H1 (cell line): ENCODE measurements around the gene NAA16. TPM values are rescaled to one million over a fixed set of nuclear protein-coding genes. Genes with fewer than 3 reads are reported as not detected.

Source experiments
- CTCF ChIA-PET: fragments of 300-600 bp; sonication (Branson Sonifier 250); formaldehyde crosslinking; loops from one replicate; lab custom pipeline; 2021; ENCODE audit not compliant: partially characterized antibody; lab: Charles Lee
- POLR2A ChIA-PET: fragments of 300-600 bp; sonication (Branson Sonifier 250); formaldehyde crosslinking; loops from one replicate; lab custom pipeline; 2021; ENCODE audit warnings: inconsistent platforms; ENCODE audit not compliant: partially characterized antibody; lab: Charles Lee
- DNase-seq, 2 experiments: peaks; one replicate each; pipeline versions ENCODE4 v3.0.0 to v3.0.0-alpha.2; 2010 to 2022; ENCODE audit warnings: low spot score in 2 of 2, low read depth in 1 of 2, mixed read lengths in 1 of 2
- FAIRE-seq: peaks from 2 replicates; lab custom pipeline; 2011; peaks lifted over from hg19 to GRCh38; lab: Jason Lieb, UNC
- H2AFZ ChIP-seq: 2 replicates; pipeline ENCODE4 v1.8.1; 2012; ENCODE audit warnings: low read length, inconsistent platforms
- H2AK5ac ChIP-seq: 2 replicates; pipeline ENCODE4 v1.6.1; 2013; ENCODE audit warnings: low read depth, low read length
- H2BK120ac ChIP-seq: replicated peaks from 2 replicates; pipeline ENCODE3; 2013; ENCODE audit warnings: low read depth, low read length, inconsistent platforms
- H2BK12ac ChIP-seq: 2 replicates; pipeline ENCODE4 v1.6.1; 2013; ENCODE audit warnings: low read depth, low read length
- H2BK15ac ChIP-seq: 2 replicates; pipeline ENCODE4 v1.6.1; 2013; ENCODE audit warnings: low read length
- H2BK20ac ChIP-seq: 2 replicates; pipeline ENCODE4 v1.6.1; 2013; ENCODE audit warnings: low read length
- H2BK5ac ChIP-seq: 2 replicates; pipeline ENCODE4 v1.6.1; 2013; ENCODE audit warnings: low read depth, low read length
- H3K14ac ChIP-seq: 2 replicates; pipeline ENCODE4 v1.6.1; 2013; ENCODE audit warnings: inconsistent platforms; ENCODE audit not compliant: insufficient read length
- H3K18ac ChIP-seq: 2 replicates; pipeline ENCODE4 v1.6.1; 2013; ENCODE audit warnings: low read length; ENCODE audit errors: extremely low read depth
- H3K23ac ChIP-seq: 2 replicates; pipeline ENCODE4 v1.6.1; 2013; ENCODE audit warnings: inconsistent platforms; ENCODE audit not compliant: insufficient read length
- H3K23me2 ChIP-seq: 2 replicates; pipeline ENCODE4 v1.6.1; 2013; ENCODE audit warnings: low read depth, low read length
- H3K27ac ChIP-seq: 2 replicates; pipeline ENCODE4 v1.6.1; 2011; ENCODE audit warnings: low read depth, low read length, inconsistent platforms
- H3K27me3 ChIP-seq, 4 experiments: replicated peaks in 1 of 4; 1 replicate in 1 of 4; 2 replicates in 3 of 4; pipeline versions ENCODE4 v1.6.1 to v1.8.1; 2011 to 2013; ENCODE audit warnings: low read length in 3 of 4, mild to moderate bottlenecking in 3 of 4, inconsistent platforms in 2 of 4, mixed read lengths in 2 of 4, moderate library complexity in 1 of 4; ENCODE audit not compliant: control insufficient read depth in 3 of 4, insufficient read depth in 3 of 4; ENCODE audit errors: extremely low read depth in 1 of 4
- H3K36me3 ChIP-seq, 4 experiments: 2 replicates each; pipeline versions ENCODE4 v1.6.1 to v1.8.1; 2011 to 2013; ENCODE audit warnings: mild to moderate bottlenecking in 4 of 4, low read length in 3 of 4, moderate library complexity in 2 of 4, control low read depth in 1 of 4, inconsistent platforms in 1 of 4; ENCODE audit not compliant: insufficient read depth in 4 of 4, control insufficient read depth in 2 of 4
- H3K4ac ChIP-seq: replicated peaks from 2 replicates; pipeline ENCODE3; 2013; ENCODE audit warnings: low read length, low read depth, mixed read lengths, inconsistent platforms; ENCODE audit not compliant: insufficient read length
- H3K4me1 ChIP-seq, 4 experiments: replicated peaks in 1 of 4; 1 replicate in 1 of 4; 2 replicates in 3 of 4; pipeline versions ENCODE4 v1.6.1 to v1.8.1; 2011 to 2013; ENCODE audit warnings: low read length in 3 of 4, inconsistent platforms in 2 of 4, mixed read lengths in 1 of 4; ENCODE audit not compliant: insufficient read depth in 4 of 4, control insufficient read depth in 3 of 4
- H3K4me2 ChIP-seq, 2 experiments: 2 replicates each; pipeline versions ENCODE4 v1.6.1 to v1.8.1; 2011 to 2013; ENCODE audit warnings: low read depth in 2 of 2, low read length in 2 of 2, control low read depth in 1 of 2, inconsistent platforms in 1 of 2, mild to moderate bottlenecking in 1 of 2; ENCODE audit not compliant: insufficient read depth in 1 of 2
- H3K4me3 ChIP-seq, 4 experiments: fragments of 200-600, 300-600 bp in 1 of 4; sonication (generic), shearing (Covaris generic), sonication (Bioruptor Twin) in 1 of 4; 2 replicates each; pipeline versions ENCODE4 v1.5.1 to v1.8.1; 2011 to 2016; ENCODE audit warnings: low read length in 4 of 4, low read depth in 3 of 4, control low read depth in 2 of 4, inconsistent platforms in 2 of 4, mild to moderate bottlenecking in 2 of 4, mixed read lengths in 1 of 4, moderate library complexity in 1 of 4; ENCODE audit not compliant: insufficient read depth in 2 of 4; ENCODE audit errors: extremely low read depth in 1 of 4
- H3K56ac ChIP-seq: replicated peaks from 2 replicates; pipeline ENCODE3; 2013; ENCODE audit warnings: low read depth, mild to moderate bottlenecking, mixed read lengths, low read length, inconsistent platforms; ENCODE audit not compliant: insufficient read length
- H3K79me1 ChIP-seq: 2 replicates; pipeline ENCODE4 v1.6.1; 2013; ENCODE audit warnings: low read depth, low read length, control low read depth
- H3K79me2 ChIP-seq, 2 experiments: 2 replicates each; pipeline versions ENCODE4 v1.6.1 to v1.8.1; 2012 to 2013; ENCODE audit warnings: low read length in 2 of 2, mild to moderate bottlenecking in 2 of 2, inconsistent platforms in 1 of 2; ENCODE audit not compliant: insufficient read depth in 2 of 2, control insufficient read depth in 1 of 2
- H3K9ac ChIP-seq, 4 experiments: replicated peaks in 1 of 4; 1 replicate in 1 of 4; 2 replicates in 3 of 4; pipeline versions ENCODE4 v1.6.1 to v1.8.1; 2011 to 2013; ENCODE audit warnings: low read depth in 3 of 4, low read length in 3 of 4, control low read depth in 2 of 4, mild to moderate bottlenecking in 2 of 4, moderate library complexity in 2 of 4, inconsistent platforms in 1 of 4; ENCODE audit errors: extremely low read depth in 1 of 4
- H3K9me3 ChIP-seq, 2 experiments: 2 replicates each; pipeline versions ENCODE4 v1.6.1 to v1.8.1; 2012 to 2013; ENCODE audit warnings: mild to moderate bottlenecking in 2 of 2, moderate library complexity in 2 of 2, control low read depth in 1 of 2, inconsistent platforms in 1 of 2, low read depth in 1 of 2, low read length in 1 of 2, mixed read lengths in 1 of 2; ENCODE audit not compliant: insufficient read depth in 2 of 2
- H4K20me1 ChIP-seq, 2 experiments: replicated peaks in 1 of 2; 2 replicates each; pipeline versions ENCODE3 to v1.8.1; 2011 to 2013; ENCODE audit warnings: inconsistent platforms in 2 of 2, low read length in 2 of 2, mild to moderate bottlenecking in 1 of 2; ENCODE audit not compliant: insufficient read depth in 2 of 2, control insufficient read depth in 1 of 2
- H4K5ac ChIP-seq: 2 replicates; pipeline ENCODE4 v1.6.1; 2013; ENCODE audit warnings: low read length, low read depth, mixed read lengths, inconsistent platforms; ENCODE audit not compliant: insufficient read length
- H4K8ac ChIP-seq: 2 replicates; pipeline ENCODE4 v1.8.0; 2013; ENCODE audit warnings: mild to moderate bottlenecking, moderate library complexity, low read length, inconsistent platforms; ENCODE audit not compliant: insufficient read depth; ENCODE audit errors: extremely low read depth
- H4K91ac ChIP-seq: replicated peaks from 2 replicates; pipeline ENCODE3; 2013; ENCODE audit warnings: low read length, mixed read lengths, inconsistent platforms; ENCODE audit not compliant: insufficient read length
- CEBPB ChIP-seq: IDR thresholded peaks from 2 replicates; pipeline ENCODE4 v1.6.1; 2012; ENCODE audit warnings: low read depth, low read length
- HDAC6 ChIP-seq: IDR thresholded peaks from one replicate; pipeline ENCODE4 v1.7.1; 2012; ENCODE audit warnings: low read depth, mild to moderate bottlenecking, inconsistent platforms, low read length, moderate library complexity
- KDM4A ChIP-seq: IDR thresholded peaks from one replicate; pipeline ENCODE4 v1.7.1; 2012; ENCODE audit warnings: low read depth, mild to moderate bottlenecking, moderate library complexity, low read length, inconsistent platforms; ENCODE audit not compliant: severe bottlenecking
- MAFK ChIP-seq: IDR thresholded peaks from 2 replicates; pipeline ENCODE4 v1.6.1; 2012; ENCODE audit warnings: low read depth, mild to moderate bottlenecking, improper control_type of control experiment, low read length
- POLR2AphosphoS5 ChIP-seq: IDR thresholded peaks from 2 replicates; pipeline ENCODE4 v1.6.1; 2011; ENCODE audit warnings: low read depth, low read length
- RBBP5 ChIP-seq: IDR thresholded peaks from 2 replicates; pipeline ENCODE4 v1.7.1; 2012; ENCODE audit warnings: low read depth, mild to moderate bottlenecking, inconsistent platforms, low read length, moderate library complexity, borderline replicate concordance
- RXRA ChIP-seq: IDR thresholded peaks from 2 replicates; pipeline ENCODE4 v1.6.1; 2011; ENCODE audit warnings: low read depth, mild to moderate bottlenecking, low read length, moderate library complexity; ENCODE audit not compliant: insufficient read depth
- TBP ChIP-seq: IDR thresholded peaks from 2 replicates; pipeline ENCODE4 v1.6.1; 2011; ENCODE audit warnings: low read depth, low read length, improper control_type of control experiment
- TEAD4 ChIP-seq: IDR thresholded peaks from 2 replicates; pipeline ENCODE4 v1.6.1; 2012; ENCODE audit warnings: low read depth, low read length, inconsistent platforms, mixed read lengths
- WGBS, 2 experiments: shearing (Covaris generic) in 1 of 2; methylation state at CpG; one replicate each; pipeline versions ENCODE4 v1.1.6 to v1.1.7; 2013 to 2015; ENCODE audit warnings: low lambda C conversion rate in 2 of 2, mixed read lengths in 2 of 2, inconsistent platforms in 1 of 2, low coverage in 1 of 2, missing lambda C conversion rate in 1 of 2; ENCODE audit not compliant: insufficient replicate concordance in 2 of 2, insufficient coverage in 1 of 2, insufficient read length in 1 of 2; ENCODE audit errors: extremely low coverage in 1 of 2, missing lambda C conversion rate in 1 of 2; 5-methylcytosine and 5-hydroxymethylcytosine counted together
- polyA plus RNA-seq, 7 experiments: library from polyadenylated mRNA; depleted of rRNA in 3 of 7; stranded (reverse) in 5 of 7; unstranded in 2 of 7; fragments of >200 nt in 5 of 7; fragments of 200-250 nt in 2 of 7; gene quantifications; 1 replicate in 5 of 7; 2 replicates in 1 of 7; 4 replicates in 1 of 7; pipeline versions ENCODE4 v1.2.1 to v1.2.3, GENCODE V29; 2011 to 2013; ENCODE audit warnings: missing spikeins in 2 of 7, mixed read lengths in 2 of 7
- total RNA-seq: library from RNA; stranded (reverse); fragmentation: NEBNext Ultra II Directional; extraction: Animal tissue kit (Norgen Biotek cat#: 25700); gene quantifications from 2 replicates; pipeline ENCODE4 v1.2.1, GENCODE V29; 2021

The NAA16 gene
- total and polyA plus RNA-seq, 2 of the 8 experiments (the other 6 are each of a cell fraction or from before 2014, with no cell fraction given) = 11.4 to 40.0 TPM

- DNase-seq (no peak), FAIRE-seq (no peak)
- no peak overlapping the region for H3K23ac ChIP-seq
- H2BK120ac ChIP-seq = no peak overlapping the region
- no peak overlapping the region for H3K27ac ChIP-seq
- no peaks in the 10 kb centered on the region for H3K79me1 ChIP-seq
- H3K79me2 ChIP-seq = no peaks in the 10 kb centered on the region
- H3K23me2 ChIP-seq = no peaks in the 10 kb centered on the region
- H2BK20ac ChIP-seq = no peak overlapping the region
- H3K4me2 ChIP-seq = no peak overlapping the region
- no peaks in the 10 kb centered on the region for H4K20me1 ChIP-seq
- no peaks in the 10 kb centered on the region for H3K9me3 ChIP-seq
- peaks cover 0 to 4% (median 1%) of the 10 kb centered on the region in 4 experiments; a peak in 1 of 7 replicates for H3K4me1 ChIP-seq
- H4K8ac ChIP-seq = no peak overlapping the region
- 90% methylated on average over 4 of the region's 4 CpGs; no CpG with 5 or more reads in 1 of the 2 experiments for WGBS, 2 experiments
- H2BK5ac ChIP-seq = no peak overlapping the region
- CTCF ChIA-PET = interaction anchor here (2.9 kb wide), 1 partner anchor 248 kb away, joined by 10 read pairs; no protein-coding TSS in a partner anchor
- H3K9ac ChIP-seq = no peak overlapping the region
- H4K5ac ChIP-seq = no peak overlapping the region
- no peaks in the 10 kb centered on the region for H3K36me3 ChIP-seq
- no peak overlapping the region for H4K91ac ChIP-seq
- H3K4me3 ChIP-seq = no peak overlapping the region
- no peak overlapping the region for H2BK15ac ChIP-seq
- no peak overlapping the region for H3K18ac ChIP-seq
- H2AK5ac ChIP-seq = no peak overlapping the region
- no peak overlapping the region for H2AFZ ChIP-seq
- POLR2A ChIA-PET = no interaction called here
- no peak overlapping the region for H3K14ac ChIP-seq
- no peak overlapping the region for H2BK12ac ChIP-seq
- H3K56ac ChIP-seq = no peak overlapping the region
- H3K4ac ChIP-seq = no peak overlapping the region
- no peaks in the 10 kb centered on the region for H3K27me3 ChIP-seq
- no peak for TF ChIP-seq RBBP5
- no peak for TF ChIP-seq TBP
- no peak for TF ChIP-seq MAFK
- no peak for TF ChIP-seq CEBPB
- TF ChIP-seq POLR2AphosphoS5 = no peak
- no peak for TF ChIP-seq TEAD4
- TF ChIP-seq RXRA = no peak
- no peak for TF ChIP-seq HDAC6
- no peak for TF ChIP-seq KDM4A
- TF ChIP-seq, all 59 proteins: peak for 0
Observed at GRCh38 chr13:41403983-41404382, 92.9 kb downstream of the NAA16 start.
